SK-N-SH (cell line): Measurements from ENCODE around the gene MCEMP1. TPM values are rescaled to one million over a fixed set of nuclear protein-coding genes. Genes with fewer than 3 reads are reported as not detected.

Source experiments
- CTCF ChIA-PET: fragments of 300-600, 350-600 bp; formaldehyde crosslinking; extraction: SDS; loops from one replicate; lab custom pipeline; 2021; lab: Yijun Ruan, JAX
- POLR2A ChIA-PET: fragments of 350-600 bp; sonication (Branson Sonifier 250); formaldehyde crosslinking; extraction: SDS; loops from one replicate; lab custom pipeline; 2020; ENCODE audit warnings: antibody characterized with exemption, inconsistent platforms; lab: Yijun Ruan, JAX
- DNase-seq: peaks from one replicate; pipeline ENCODE4 v3.0.0; 2012
- H2AFZ ChIP-seq: fragments of 200-600 bp; sonication (generic); 2 replicates; pipeline ENCODE4 v1.8.1; 2016; ENCODE audit warnings: antibody characterized with exemption, mild to moderate bottlenecking, low read depth
- H3F3A ChIP-seq: fragments of 200-600 bp; sonication (generic); replicated peaks from 2 replicates; pipeline ENCODE3; 2016; ENCODE audit warnings: antibody characterized with exemption, mild to moderate bottlenecking; ENCODE audit not compliant: insufficient read depth
- H3K27ac ChIP-seq, 2 experiments: fragments of 200-500 bp in 1 of 2; fragments of 200-600 bp in 1 of 2; sonication (Bioruptor generic) in 1 of 2; sonication (generic), shearing (Covaris generic) in 1 of 2; 2 replicates each; pipeline versions ENCODE4 v1.5.1 to v1.6.1; 2014 to 2016; ENCODE audit warnings: low read depth in 2 of 2, inconsistent platforms in 1 of 2, low read length in 1 of 2, mild to moderate bottlenecking in 1 of 2, mixed read lengths in 1 of 2
- H3K27me3 ChIP-seq: fragments of 200-600 bp; sonication (generic), shearing (Covaris generic); 2 replicates; pipeline ENCODE4 v1.6.1; 2016; ENCODE audit warnings: mixed run types; ENCODE audit not compliant: insufficient read depth
- H3K36me3 ChIP-seq, 2 experiments: fragments of 200-500 bp in 1 of 2; fragments of 200-600 bp in 1 of 2; sonication (Bioruptor generic) in 1 of 2; sonication (generic) in 1 of 2; replicated peaks in 1 of 2; 2 replicates each; pipeline versions ENCODE3 to v1.5.1; 2014 to 2016; ENCODE audit warnings: low read length in 1 of 2, mild to moderate bottlenecking in 1 of 2; ENCODE audit not compliant: insufficient read depth in 2 of 2, control insufficient read depth in 1 of 2
- H3K4me1 ChIP-seq, 2 experiments: fragments of 200-500 bp in 1 of 2; fragments of 200-600 bp in 1 of 2; sonication (Bioruptor generic) in 1 of 2; sonication (generic), shearing (Covaris generic) in 1 of 2; 2 replicates each; pipeline versions ENCODE4 v1.5.1 to v1.6.1; 2014 to 2016; ENCODE audit warnings: low read depth in 1 of 2, low read length in 1 of 2, mixed run types in 1 of 2; ENCODE audit not compliant: insufficient read depth in 2 of 2, control insufficient read depth in 1 of 2
- H3K4me2 ChIP-seq: fragments of 200-600 bp; sonication (generic), shearing (Covaris generic); 2 replicates; pipeline ENCODE4 v1.6.1; 2017; ENCODE audit warnings: mixed run types
- H3K4me3 ChIP-seq, 2 experiments: fragments of 200-500 bp in 1 of 2; fragments of 200-600 bp in 1 of 2; sonication (Bioruptor generic) in 1 of 2; sonication (generic), shearing (Covaris generic) in 1 of 2; 2 replicates each; pipeline versions ENCODE4 v1.5.1 to v1.8.1; 2014 to 2016; ENCODE audit warnings: low read depth in 2 of 2, inconsistent platforms in 1 of 2, low read length in 1 of 2, mild to moderate bottlenecking in 1 of 2, mixed read lengths in 1 of 2, moderate library complexity in 1 of 2
- H3K79me2 ChIP-seq: fragments of 200-600 bp; sonication (generic); 2 replicates; pipeline ENCODE4 v1.8.1; 2017; ENCODE audit warnings: mild to moderate bottlenecking; ENCODE audit not compliant: insufficient read depth
- H3K9ac ChIP-seq: fragments of 200-600 bp; sonication (generic); 2 replicates; pipeline ENCODE4 v1.6.1; 2017; ENCODE audit warnings: mixed run types
- H3K9me2 ChIP-seq: fragments of 200-600 bp; sonication (generic); 2 replicates; pipeline ENCODE4 v1.6.1; 2017; ENCODE audit warnings: mixed run types
- H3K9me3 ChIP-seq: fragments of 200-600 bp; sonication (generic); 2 replicates; pipeline ENCODE4 v1.6.1; 2017; ENCODE audit warnings: mixed run types, mild to moderate bottlenecking, moderate library complexity
- H4K20me1 ChIP-seq: fragments of 200-600 bp; sonication (generic); 2 replicates; pipeline ENCODE4 v1.6.1; 2017; ENCODE audit warnings: mild to moderate bottlenecking, mixed run types; ENCODE audit not compliant: insufficient read depth
- ELF1 ChIP-seq: IDR thresholded peaks from 2 replicates; pipeline ENCODE4 v1.4.0; 2012
- EP300 ChIP-seq, 2 experiments: IDR thresholded peaks; 2 replicates each; pipeline versions ENCODE4 v1.4.0 to v1.6.1; 2012; ENCODE audit warnings: borderline replicate concordance in 1 of 2, low read depth in 1 of 2, low read length in 1 of 2
- FOXJ3 ChIP-seq: sonication (generic); formaldehyde crosslinking; IDR thresholded peaks from 2 replicates; pipeline ENCODE4 v1.5.1; 2020; ENCODE audit warnings: mild to moderate bottlenecking, missing genetic modification reagents
- FOXM1 ChIP-seq: IDR thresholded peaks from 2 replicates; pipeline ENCODE4 v1.4.0; 2012; ENCODE audit warnings: low read depth, mild to moderate bottlenecking
- JUND ChIP-seq: IDR thresholded peaks from 2 replicates; pipeline ENCODE4 v1.4.0; 2012
- MEF2A ChIP-seq: IDR thresholded peaks from 2 replicates; pipeline ENCODE4 v1.4.0; 2012; ENCODE audit warnings: low read depth, borderline replicate concordance
- MXI1 ChIP-seq: IDR thresholded peaks from 2 replicates; pipeline ENCODE4 v1.6.1; 2012; ENCODE audit warnings: mild to moderate bottlenecking, low read depth, low read length, improper control_type of control experiment
- RAD21 ChIP-seq: IDR thresholded peaks from 2 replicates; pipeline ENCODE4 v1.6.1; 2012; ENCODE audit warnings: mild to moderate bottlenecking, low read length
- RCOR1 ChIP-seq: fragments of 150-350 bp; IDR thresholded peaks from 2 replicates; pipeline ENCODE4 v1.6.1; 2017; ENCODE audit warnings: antibody characterized with exemption, low read length
- RFX5 ChIP-seq: IDR thresholded peaks from 2 replicates; pipeline ENCODE4 v1.6.1; 2012; ENCODE audit warnings: mild to moderate bottlenecking, improper control_type of control experiment, low read length
- SIN3A ChIP-seq: IDR thresholded peaks from 2 replicates; pipeline ENCODE4 v1.6.1; 2012; ENCODE audit warnings: low read depth, mild to moderate bottlenecking, low read length, moderate library complexity, borderline replicate concordance
- TAF1 ChIP-seq: IDR thresholded peaks from 2 replicates; pipeline ENCODE4 v1.6.1; 2012; ENCODE audit warnings: low read depth, mild to moderate bottlenecking, low read length, moderate library complexity, borderline replicate concordance
- TEAD4 ChIP-seq: IDR thresholded peaks from 2 replicates; pipeline ENCODE4 v1.4.0; 2012; ENCODE audit warnings: mild to moderate bottlenecking, borderline replicate concordance; ENCODE audit not compliant: insufficient read depth
- WGBS: methylation state at CpG from one replicate; pipeline ENCODE4 v1.1.6; 2017; ENCODE audit warnings: low lambda C conversion rate; 5-methylcytosine and 5-hydroxymethylcytosine counted together
- polyA plus RNA-seq, 3 experiments: library from polyadenylated mRNA; depleted of rRNA; stranded (reverse); fragments of >200 nt; gene quantifications; 2 replicates each; pipeline ENCODE4 v1.2.3, GENCODE V29; 2012
- TF ChIP-seq, protein P1 (sequence below): IDR thresholded peaks from 2 replicates; pipeline ENCODE4 v1.6.1; 2012; ENCODE audit warnings: mild to moderate bottlenecking, low read depth, low read length, moderate library complexity
- TF ChIP-seq, protein P2 (sequence below): IDR thresholded peaks from 2 replicates; pipeline ENCODE4 v1.4.0; 2012; ENCODE audit warnings: low read depth, borderline replicate concordance
- TF ChIP-seq, protein P3 (sequence below): fragments of 150-350 bp; IDR thresholded peaks from 2 replicates; pipeline ENCODE4 v1.6.1; 2017; ENCODE audit warnings: antibody characterized with exemption, low read length, low read depth, borderline replicate concordance
- TF ChIP-seq, protein P4 (sequence below): IDR thresholded peaks from 2 replicates; pipeline ENCODE4 v1.4.0; 2012; ENCODE audit warnings: low read depth, borderline replicate concordance
- TF ChIP-seq, protein P5 (sequence below): IDR thresholded peaks from 2 replicates; pipeline ENCODE4; 2012
- TF ChIP-seq, protein P6 (sequence below): fragments of 200-600 bp; sonication (generic); IDR thresholded peaks from 2 replicates; pipeline ENCODE4 v1.6.1; 2017; ENCODE audit warnings: antibody characterized with exemption, mild to moderate bottlenecking, moderate library complexity

Gene MCEMP1
- polyA plus RNA-seq, 1 of the 3 experiments (the other 2 are of a cell fraction): not detected

DNA sequence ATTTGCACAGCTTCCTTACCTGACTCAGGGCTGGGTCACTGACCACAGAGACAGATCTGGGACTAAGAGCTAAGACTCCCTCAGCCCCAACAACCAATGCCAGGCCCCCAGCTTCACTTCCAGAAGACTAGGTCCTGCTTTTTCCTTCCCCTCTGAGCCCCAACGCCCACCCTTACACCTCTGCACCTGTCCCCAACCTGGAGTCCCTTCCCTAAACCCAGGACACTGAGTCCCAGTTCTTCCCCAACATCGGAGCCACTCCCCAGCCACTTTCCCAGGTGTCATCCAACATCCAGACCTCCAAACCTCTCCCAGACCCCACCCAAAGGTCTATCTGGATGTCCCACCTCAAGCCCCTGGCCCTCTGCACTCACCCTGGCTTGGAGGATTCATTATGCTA, 22.1 kb downstream of the MCEMP1 start:
- no peak overlapping the region for H3K27ac ChIP-seq
- 10% methylated on average over 2 of the region's 2 CpGs for WGBS
- no peak overlapping the region for H3K9ac ChIP-seq
- H3K79me2 ChIP-seq: no peaks in the 10 kb centered on the region
- H3K4me2 ChIP-seq: no peak overlapping the region
- no peaks in the 10 kb centered on the region for H3F3A ChIP-seq
- H3K4me3 ChIP-seq: no peak overlapping the region
- no peaks in the 10 kb centered on the region for H3K4me1 ChIP-seq
- CTCF ChIA-PET: interaction anchor here (3.0 kb wide), 1 partner anchor 18 kb away, joined by 13 read pairs; the partner anchor contains the start of gene TRAPPC5
- POLR2A ChIA-PET: no interaction called here
- H3K36me3 ChIP-seq: no peaks in the 10 kb centered on the region
- no peaks in the 10 kb centered on the region for H3K9me3 ChIP-seq
- TF ChIP-seq TAF1 (no peak), RAD21 (no peak), TEAD4 (no peak), ELF1 (no peak), SIN3A (no peak), JUND (no peak), MEF2A (no peak), FOXM1 (no peak), MXI1 (no peak), FOXJ3 (CRISPR knock-in tag) (no peak), RFX5 (no peak), RCOR1 (no peak), EP300 (IDR thresholded peaks at IDR 0.05; ENCODE audit: borderline replicate concordance in 1 of 2, low read depth in 1 of 2, low read length in 1 of 2) (no peak)
- TF ChIP-seq, protein P1, sequence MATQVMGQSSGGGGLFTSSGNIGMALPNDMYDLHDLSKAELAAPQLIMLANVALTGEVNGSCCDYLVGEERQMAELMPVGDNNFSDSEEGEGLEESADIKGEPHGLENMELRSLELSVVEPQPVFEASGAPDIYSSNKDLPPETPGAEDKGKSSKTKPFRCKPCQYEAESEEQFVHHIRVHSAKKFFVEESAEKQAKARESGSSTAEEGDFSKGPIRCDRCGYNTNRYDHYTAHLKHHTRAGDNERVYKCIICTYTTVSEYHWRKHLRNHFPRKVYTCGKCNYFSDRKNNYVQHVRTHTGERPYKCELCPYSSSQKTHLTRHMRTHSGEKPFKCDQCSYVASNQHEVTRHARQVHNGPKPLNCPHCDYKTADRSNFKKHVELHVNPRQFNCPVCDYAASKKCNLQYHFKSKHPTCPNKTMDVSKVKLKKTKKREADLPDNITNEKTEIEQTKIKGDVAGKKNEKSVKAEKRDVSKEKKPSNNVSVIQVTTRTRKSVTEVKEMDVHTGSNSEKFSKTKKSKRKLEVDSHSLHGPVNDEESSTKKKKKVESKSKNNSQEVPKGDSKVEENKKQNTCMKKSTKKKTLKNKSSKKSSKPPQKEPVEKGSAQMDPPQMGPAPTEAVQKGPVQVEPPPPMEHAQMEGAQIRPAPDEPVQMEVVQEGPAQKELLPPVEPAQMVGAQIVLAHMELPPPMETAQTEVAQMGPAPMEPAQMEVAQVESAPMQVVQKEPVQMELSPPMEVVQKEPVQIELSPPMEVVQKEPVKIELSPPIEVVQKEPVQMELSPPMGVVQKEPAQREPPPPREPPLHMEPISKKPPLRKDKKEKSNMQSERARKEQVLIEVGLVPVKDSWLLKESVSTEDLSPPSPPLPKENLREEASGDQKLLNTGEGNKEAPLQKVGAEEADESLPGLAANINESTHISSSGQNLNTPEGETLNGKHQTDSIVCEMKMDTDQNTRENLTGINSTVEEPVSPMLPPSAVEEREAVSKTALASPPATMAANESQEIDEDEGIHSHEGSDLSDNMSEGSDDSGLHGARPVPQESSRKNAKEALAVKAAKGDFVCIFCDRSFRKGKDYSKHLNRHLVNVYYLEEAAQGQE: no peak
- TF ChIP-seq, protein P2, sequence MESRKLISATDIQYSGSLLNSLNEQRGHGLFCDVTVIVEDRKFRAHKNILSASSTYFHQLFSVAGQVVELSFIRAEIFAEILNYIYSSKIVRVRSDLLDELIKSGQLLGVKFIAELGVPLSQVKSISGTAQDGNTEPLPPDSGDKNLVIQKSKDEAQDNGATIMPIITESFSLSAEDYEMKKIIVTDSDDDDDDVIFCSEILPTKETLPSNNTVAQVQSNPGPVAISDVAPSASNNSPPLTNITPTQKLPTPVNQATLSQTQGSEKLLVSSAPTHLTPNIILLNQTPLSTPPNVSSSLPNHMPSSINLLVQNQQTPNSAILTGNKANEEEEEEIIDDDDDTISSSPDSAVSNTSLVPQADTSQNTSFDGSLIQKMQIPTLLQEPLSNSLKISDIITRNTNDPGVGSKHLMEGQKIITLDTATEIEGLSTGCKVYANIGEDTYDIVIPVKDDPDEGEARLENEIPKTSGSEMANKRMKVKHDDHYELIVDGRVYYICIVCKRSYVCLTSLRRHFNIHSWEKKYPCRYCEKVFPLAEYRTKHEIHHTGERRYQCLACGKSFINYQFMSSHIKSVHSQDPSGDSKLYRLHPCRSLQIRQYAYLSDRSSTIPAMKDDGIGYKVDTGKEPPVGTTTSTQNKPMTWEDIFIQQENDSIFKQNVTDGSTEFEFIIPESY: no peak
- TF ChIP-seq, protein P3, sequence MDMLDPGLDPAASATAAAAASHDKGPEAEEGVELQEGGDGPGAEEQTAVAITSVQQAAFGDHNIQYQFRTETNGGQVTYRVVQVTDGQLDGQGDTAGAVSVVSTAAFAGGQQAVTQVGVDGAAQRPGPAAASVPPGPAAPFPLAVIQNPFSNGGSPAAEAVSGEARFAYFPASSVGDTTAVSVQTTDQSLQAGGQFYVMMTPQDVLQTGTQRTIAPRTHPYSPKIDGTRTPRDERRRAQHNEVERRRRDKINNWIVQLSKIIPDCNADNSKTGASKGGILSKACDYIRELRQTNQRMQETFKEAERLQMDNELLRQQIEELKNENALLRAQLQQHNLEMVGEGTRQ: no peak
- TF ChIP-seq, protein P4, sequence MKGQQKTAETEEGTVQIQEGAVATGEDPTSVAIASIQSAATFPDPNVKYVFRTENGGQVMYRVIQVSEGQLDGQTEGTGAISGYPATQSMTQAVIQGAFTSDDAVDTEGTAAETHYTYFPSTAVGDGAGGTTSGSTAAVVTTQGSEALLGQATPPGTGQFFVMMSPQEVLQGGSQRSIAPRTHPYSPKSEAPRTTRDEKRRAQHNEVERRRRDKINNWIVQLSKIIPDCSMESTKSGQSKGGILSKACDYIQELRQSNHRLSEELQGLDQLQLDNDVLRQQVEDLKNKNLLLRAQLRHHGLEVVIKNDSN: no peak
- TF ChIP-seq, protein P5, sequence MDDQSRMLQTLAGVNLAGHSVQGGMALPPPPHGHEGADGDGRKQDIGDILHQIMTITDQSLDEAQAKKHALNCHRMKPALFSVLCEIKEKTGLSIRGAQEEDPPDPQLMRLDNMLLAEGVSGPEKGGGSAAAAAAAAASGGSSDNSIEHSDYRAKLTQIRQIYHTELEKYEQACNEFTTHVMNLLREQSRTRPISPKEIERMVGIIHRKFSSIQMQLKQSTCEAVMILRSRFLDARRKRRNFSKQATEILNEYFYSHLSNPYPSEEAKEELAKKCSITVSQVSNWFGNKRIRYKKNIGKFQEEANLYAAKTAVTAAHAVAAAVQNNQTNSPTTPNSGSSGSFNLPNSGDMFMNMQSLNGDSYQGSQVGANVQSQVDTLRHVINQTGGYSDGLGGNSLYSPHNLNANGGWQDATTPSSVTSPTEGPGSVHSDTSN: no peak
- TF ChIP-seq, protein P6, sequence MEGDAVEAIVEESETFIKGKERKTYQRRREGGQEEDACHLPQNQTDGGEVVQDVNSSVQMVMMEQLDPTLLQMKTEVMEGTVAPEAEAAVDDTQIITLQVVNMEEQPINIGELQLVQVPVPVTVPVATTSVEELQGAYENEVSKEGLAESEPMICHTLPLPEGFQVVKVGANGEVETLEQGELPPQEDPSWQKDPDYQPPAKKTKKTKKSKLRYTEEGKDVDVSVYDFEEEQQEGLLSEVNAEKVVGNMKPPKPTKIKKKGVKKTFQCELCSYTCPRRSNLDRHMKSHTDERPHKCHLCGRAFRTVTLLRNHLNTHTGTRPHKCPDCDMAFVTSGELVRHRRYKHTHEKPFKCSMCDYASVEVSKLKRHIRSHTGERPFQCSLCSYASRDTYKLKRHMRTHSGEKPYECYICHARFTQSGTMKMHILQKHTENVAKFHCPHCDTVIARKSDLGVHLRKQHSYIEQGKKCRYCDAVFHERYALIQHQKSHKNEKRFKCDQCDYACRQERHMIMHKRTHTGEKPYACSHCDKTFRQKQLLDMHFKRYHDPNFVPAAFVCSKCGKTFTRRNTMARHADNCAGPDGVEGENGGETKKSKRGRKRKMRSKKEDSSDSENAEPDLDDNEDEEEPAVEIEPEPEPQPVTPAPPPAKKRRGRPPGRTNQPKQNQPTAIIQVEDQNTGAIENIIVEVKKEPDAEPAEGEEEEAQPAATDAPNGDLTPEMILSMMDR: no peak
- H3K27me3 ChIP-seq: peaks cover 89% of the 10 kb centered on the region
- no peaks in the 10 kb centered on the region for H4K20me1 ChIP-seq
- DNase-seq: no peak
- H3K9me2 ChIP-seq: no peaks in the 10 kb centered on the region
- no peak overlapping the region for H2AFZ ChIP-seq
